IMR-90 (cell line): ENCODE measurements around the gene SLC27A4. TPM values are rescaled to one million over a fixed set of nuclear protein-coding genes. Genes with fewer than 3 reads are reported as not detected.

ENCODE experiments used
- ATAC-seq: fragments of 200-7000 bp; cut with Tn5 transposase; 2 replicates; pipeline ENCODE4 v1.9.1; 2020; ENCODE audit warnings: low read depth, mild to moderate bottlenecking, moderate library complexity
- BruUV-seq: library from RNA; stranded (reverse); fragments of 400-500 nt; replicated peaks from 2 replicates; lab custom pipeline; 2021; lab: Mats Ljungman, UMichigan
- CTCF ChIA-PET: fragments of 300-600 bp; formaldehyde crosslinking; extraction: SDS; loops from one replicate; lab custom pipeline; 2021; ENCODE audit warnings: antibody characterized with exemption; lab: Yijun Ruan, JAX
- POLR2A ChIA-PET: fragments of 300-600 bp; sonication (Branson Sonifier 250); formaldehyde crosslinking; loops from one replicate; lab custom pipeline; 2022; ENCODE audit warnings: antibody characterized with exemption; ENCODE audit not compliant: unreplicated experiment; lab: Charles Lee
- DNase-seq: peaks from one replicate; pipeline ENCODE4 v3.0.0; 2013
- H2AFZ ChIP-seq: replicated peaks from 2 replicates; pipeline ENCODE3; 2013; ENCODE audit warnings: low read length, mild to moderate bottlenecking; ENCODE audit not compliant: poor library complexity
- H2AK5ac ChIP-seq: 2 replicates; pipeline ENCODE4 v1.6.1; 2013; ENCODE audit warnings: low read depth, low read length, inconsistent platforms
- H2AK9ac ChIP-seq: replicated peaks from 2 replicates; pipeline ENCODE3; 2013; ENCODE audit warnings: mild to moderate bottlenecking, low read depth, low read length, moderate library complexity; ENCODE audit not compliant: poor library complexity
- H2BK120ac ChIP-seq: 2 replicates; pipeline ENCODE4 v1.6.1; 2013; ENCODE audit warnings: low read depth, low read length, inconsistent platforms
- H2BK15ac ChIP-seq: 3 replicates; pipeline ENCODE4 v1.6.1; 2013; ENCODE audit warnings: low read depth, low read length, inconsistent platforms
- H2BK20ac ChIP-seq: 2 replicates; pipeline ENCODE4 v1.6.1; 2013; ENCODE audit warnings: low read depth, mild to moderate bottlenecking, inconsistent platforms, low read length, moderate library complexity
- H2BK5ac ChIP-seq: 2 replicates; pipeline ENCODE4 v1.6.1; 2013; ENCODE audit warnings: mild to moderate bottlenecking, low read depth, low read length, inconsistent platforms; ENCODE audit not compliant: poor library complexity, severe bottlenecking
- H3K14ac ChIP-seq: replicated peaks from 2 replicates; pipeline ENCODE4 v1.6.1; 2013; ENCODE audit warnings: low read depth, low read length, inconsistent platforms
- H3K18ac ChIP-seq: 2 replicates; pipeline ENCODE4 v1.6.1; 2013; ENCODE audit warnings: low read depth, low read length, control low read depth
- H3K23ac ChIP-seq: 2 replicates; pipeline ENCODE4 v1.6.1; 2013; ENCODE audit warnings: low read depth, low read length, inconsistent platforms
- H3K27ac ChIP-seq: 2 replicates; pipeline ENCODE4 v1.5.1; 2013; ENCODE audit warnings: mild to moderate bottlenecking, control low read depth, low read length; ENCODE audit not compliant: insufficient read depth
- H3K27me3 ChIP-seq: 2 replicates; pipeline ENCODE4 v1.6.1; 2013; ENCODE audit warnings: low read length; ENCODE audit not compliant: control insufficient read depth, insufficient read depth
- H3K36me3 ChIP-seq: 2 replicates; pipeline ENCODE4 v1.6.1; 2013; ENCODE audit warnings: low read length, mixed read lengths; ENCODE audit not compliant: control insufficient read depth, insufficient read depth
- H3K4ac ChIP-seq: 2 replicates; pipeline ENCODE4 v1.6.1; 2013; ENCODE audit warnings: low read depth, low read length, inconsistent platforms
- H3K4me1 ChIP-seq: 2 replicates; pipeline ENCODE4 v1.6.1; 2013; ENCODE audit warnings: low read length, mixed read lengths; ENCODE audit not compliant: control insufficient read depth, insufficient read depth
- H3K4me2 ChIP-seq: 2 replicates; pipeline ENCODE4 v1.6.1; 2013; ENCODE audit warnings: low read depth, mild to moderate bottlenecking, control low read depth, low read length, moderate library complexity
- H3K4me3 ChIP-seq: 2 replicates; pipeline ENCODE4 v1.5.1; 2013; ENCODE audit warnings: low read depth, mild to moderate bottlenecking, control low read depth, low read length, moderate library complexity; ENCODE audit not compliant: insufficient read depth
- H3K56ac ChIP-seq: 2 replicates; pipeline ENCODE4 v1.6.1; 2013; ENCODE audit warnings: low read length, inconsistent platforms; ENCODE audit not compliant: insufficient read depth; ENCODE audit errors: extremely low read depth
- H3K79me1 ChIP-seq, 2 experiments: 2 replicates each; pipeline ENCODE4 v1.6.1; 2013; ENCODE audit warnings: low read length in 2 of 2, inconsistent platforms in 1 of 2, low read depth in 1 of 2
- H3K9ac ChIP-seq: 2 replicates; pipeline ENCODE4 v1.6.1; 2013; ENCODE audit warnings: low read depth, low read length, control low read depth
- H3K9me1 ChIP-seq: 2 replicates; pipeline ENCODE4 v1.6.1; 2013; ENCODE audit warnings: low read length, inconsistent platforms; ENCODE audit not compliant: insufficient read depth
- H3K9me3 ChIP-seq: 2 replicates; pipeline ENCODE4 v1.6.1; 2013; ENCODE audit warnings: low read length; ENCODE audit not compliant: control insufficient read depth, insufficient read depth
- H4K20me1 ChIP-seq: 2 replicates; pipeline ENCODE4 v1.6.1; 2013; ENCODE audit warnings: low read length, inconsistent platforms; ENCODE audit not compliant: insufficient read depth
- H4K5ac ChIP-seq: 2 replicates; pipeline ENCODE4 v1.6.1; 2013; ENCODE audit warnings: mild to moderate bottlenecking, low read depth, low read length, control low read depth
- H4K8ac ChIP-seq, 2 experiments: 2 replicates each; pipeline ENCODE4 v1.6.1; 2013; ENCODE audit warnings: low read depth in 2 of 2, low read length in 2 of 2, control low read depth in 1 of 2, inconsistent platforms in 1 of 2
- H4K91ac ChIP-seq: 2 replicates; pipeline ENCODE4 v1.6.1; 2013; ENCODE audit warnings: low read depth, low read length, inconsistent platforms; ENCODE audit not compliant: insufficient read depth
- BHLHE40 ChIP-seq: fragments of 150-350 bp; IDR thresholded peaks from 2 replicates; pipeline ENCODE4 v1.6.1; 2016; ENCODE audit warnings: mild to moderate bottlenecking, low read depth, low read length
- CEBPB ChIP-seq: IDR thresholded peaks from 2 replicates; pipeline ENCODE4 v1.6.1; 2012; ENCODE audit warnings: low read depth, low read length, improper control_type of control experiment
- MAZ ChIP-seq: IDR thresholded peaks from 2 replicates; pipeline ENCODE4 v1.6.1; 2012; ENCODE audit warnings: low read depth, mild to moderate bottlenecking, low read length, improper control_type of control experiment, moderate library complexity, borderline replicate concordance
- POLR2A ChIP-seq: IDR thresholded peaks from 2 replicates; pipeline ENCODE4 v1.6.1; 2012; ENCODE audit warnings: mild to moderate bottlenecking, low read depth, low read length
- RCOR1 ChIP-seq: IDR thresholded peaks from 2 replicates; pipeline ENCODE4 v1.6.1; 2012; ENCODE audit warnings: mild to moderate bottlenecking, low read length, improper control_type of control experiment; ENCODE audit not compliant: insufficient replicate concordance
- RFX5 ChIP-seq: IDR thresholded peaks from 2 replicates; pipeline ENCODE4 v1.8.0; 2012; ENCODE audit warnings: low read depth, mild to moderate bottlenecking, low read length, moderate library complexity
- SMC3 ChIP-seq: fragments of 150-350 bp; IDR thresholded peaks from 2 replicates; pipeline ENCODE4 v1.6.1; 2016; ENCODE audit warnings: low read depth, mild to moderate bottlenecking, antibody characterized with exemption, low read length, moderate library complexity
- WGBS, 2 experiments: methylation state at CpG; one replicate each; pipeline versions ENCODE4 v1.1.5 to v1.1.7; 2013; ENCODE audit warnings: missing lambda C conversion rate in 2 of 2; ENCODE audit not compliant: insufficient read length in 1 of 2; ENCODE audit errors: extremely low coverage in 2 of 2; 5-methylcytosine and 5-hydroxymethylcytosine counted together
- dilution Hi-C: fragments of 300-500 bp; cut with HindIII; formaldehyde crosslinking; loops from one replicate; pipeline ENCODE4 v1.14.3; 2018; ENCODE audit warnings: low sequenced_read_pairs; ENCODE audit not compliant: unreplicated experiment
- in situ Hi-C: fragments of 300-500 bp; cut with MboI; formaldehyde crosslinking; loops from 3 replicates; pipeline ENCODE4 v1.14.3; 2019; ENCODE audit warnings: low sequenced_read_pairs, inconsistent platforms, mixed read lengths
- intact Hi-C: fragments of 100-400 bp; cut with micrococcal nuclease; formaldehyde crosslinking; loops from 2 replicates; pipeline ENCODE4 v1.10.0; 2022
- polyA plus RNA-seq, 3 experiments: library from polyadenylated mRNA; depleted of rRNA; stranded (reverse); fragments of >200 nt; gene quantifications; 2 replicates each; pipeline ENCODE4 v1.2.3, GENCODE V29; 2012; ENCODE audit warnings: low replicate concordance in 1 of 3
- total RNA-seq: library from RNA; depleted of rRNA; stranded (reverse); fragments of >200 nt; gene quantifications from 2 replicates; pipeline ENCODE4 v1.2.3, GENCODE V29; 2012
- TF ChIP-seq, protein P1 (sequence below): fragments of 150-350 bp; IDR thresholded peaks from 2 replicates; pipeline ENCODE4 v1.6.1; 2017; ENCODE audit warnings: mild to moderate bottlenecking, antibody characterized with exemption, low read length, low read depth
- TF ChIP-seq, protein P2 (sequence below): fragments of 150-350 bp; IDR thresholded peaks from 2 replicates; pipeline ENCODE4 v1.6.1; 2016; ENCODE audit warnings: low read depth, mild to moderate bottlenecking, low read length, moderate library complexity, borderline replicate concordance
- TF ChIP-seq, protein P3 (sequence below): conservative IDR thresholded peaks from 2 replicates; pipeline ENCODE4 v1.5.1; 2012; ENCODE audit warnings: mild to moderate bottlenecking, low read depth, low read length, improper control_type of control experiment

SLC27A4 gene
- total and polyA plus RNA-seq, 2 of the 4 experiments (the other 2 are of a cell fraction) = 9.7 to 13.7 TPM

DNA sequence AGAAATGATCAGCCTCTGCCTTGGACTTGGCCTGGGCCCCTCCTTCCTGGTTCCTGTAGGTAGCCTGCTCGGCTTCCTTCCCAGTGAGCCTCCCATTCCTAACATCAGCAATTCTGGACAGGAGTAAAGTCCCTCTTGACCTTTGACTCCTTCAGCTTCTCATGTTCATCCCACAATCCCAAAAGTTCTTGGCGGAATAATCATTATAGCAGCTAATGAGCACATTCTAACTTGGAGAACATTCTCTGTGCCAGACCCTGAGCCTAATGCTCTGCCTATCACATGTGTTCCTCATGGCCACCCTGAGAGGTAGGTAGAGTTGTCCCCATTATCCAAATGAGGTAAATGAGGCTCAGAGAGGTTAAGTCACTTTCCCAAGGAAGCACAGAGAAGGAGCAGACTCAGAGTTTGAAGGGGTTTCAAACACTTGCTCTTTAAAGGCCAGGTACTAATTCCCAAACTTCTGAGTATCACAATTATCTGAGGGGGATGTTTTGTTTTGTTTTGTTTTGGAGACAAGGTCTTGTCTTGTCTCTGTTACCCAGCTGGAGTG is 43.0 kb upstream of the SLC27A4 start (continued):
- no peak for TF ChIP-seq SMC3

DNA sequence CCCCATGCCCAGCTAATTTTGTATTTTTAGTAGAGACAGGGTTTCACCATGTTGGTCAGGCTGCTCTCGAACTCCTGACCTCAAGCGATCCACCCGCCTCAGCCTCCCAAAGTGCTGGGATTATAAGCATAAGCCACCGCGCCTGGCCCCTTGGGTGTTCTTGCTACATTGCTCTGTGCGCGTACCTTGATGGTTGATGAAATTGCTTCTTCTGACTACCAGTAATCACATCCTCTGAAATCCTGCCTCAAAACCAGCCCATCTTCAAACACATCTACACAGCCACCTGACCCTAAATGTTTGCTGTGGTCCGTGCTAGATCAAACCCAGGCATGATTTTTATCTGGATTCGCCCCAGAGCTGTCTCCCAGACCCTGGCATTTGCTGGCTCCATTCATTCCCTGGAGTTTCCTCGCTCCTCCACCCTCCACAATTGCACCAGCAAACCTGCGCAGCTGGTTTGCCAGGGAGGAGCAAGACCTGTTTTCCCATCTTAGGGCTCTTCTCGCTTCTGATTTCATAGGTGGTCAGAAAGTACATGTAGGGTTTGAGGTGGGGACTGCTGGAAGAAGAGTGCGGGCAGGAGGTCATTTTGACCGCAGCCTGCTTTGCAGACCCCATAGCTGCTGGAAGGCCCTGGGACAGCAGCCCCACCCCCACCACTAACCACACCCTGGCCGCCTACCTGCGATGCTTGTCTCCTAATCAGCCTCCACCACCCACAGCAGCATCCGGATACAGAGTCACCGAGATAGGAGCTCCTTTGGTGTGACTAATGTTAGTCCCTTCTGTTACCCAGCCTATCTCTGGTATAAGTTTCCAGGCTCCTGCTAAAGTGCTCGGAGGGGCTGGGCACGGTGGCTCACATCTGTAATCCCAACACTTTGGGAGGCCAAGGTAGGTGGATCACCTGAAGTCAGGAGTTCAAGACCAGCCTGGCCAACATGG is 41.5 kb upstream of the SLC27A4 start:
- Histone ChIP-seq H2BK15ac (no peak overlapping the region), H2AFZ (no peak overlapping the region)
- BruUV-seq = no TSS peak
- TF ChIP-seq, protein P1, sequence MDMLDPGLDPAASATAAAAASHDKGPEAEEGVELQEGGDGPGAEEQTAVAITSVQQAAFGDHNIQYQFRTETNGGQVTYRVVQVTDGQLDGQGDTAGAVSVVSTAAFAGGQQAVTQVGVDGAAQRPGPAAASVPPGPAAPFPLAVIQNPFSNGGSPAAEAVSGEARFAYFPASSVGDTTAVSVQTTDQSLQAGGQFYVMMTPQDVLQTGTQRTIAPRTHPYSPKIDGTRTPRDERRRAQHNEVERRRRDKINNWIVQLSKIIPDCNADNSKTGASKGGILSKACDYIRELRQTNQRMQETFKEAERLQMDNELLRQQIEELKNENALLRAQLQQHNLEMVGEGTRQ = no peak
- no peak for TF ChIP-seq CEBPB
- TF ChIP-seq, protein P2, sequence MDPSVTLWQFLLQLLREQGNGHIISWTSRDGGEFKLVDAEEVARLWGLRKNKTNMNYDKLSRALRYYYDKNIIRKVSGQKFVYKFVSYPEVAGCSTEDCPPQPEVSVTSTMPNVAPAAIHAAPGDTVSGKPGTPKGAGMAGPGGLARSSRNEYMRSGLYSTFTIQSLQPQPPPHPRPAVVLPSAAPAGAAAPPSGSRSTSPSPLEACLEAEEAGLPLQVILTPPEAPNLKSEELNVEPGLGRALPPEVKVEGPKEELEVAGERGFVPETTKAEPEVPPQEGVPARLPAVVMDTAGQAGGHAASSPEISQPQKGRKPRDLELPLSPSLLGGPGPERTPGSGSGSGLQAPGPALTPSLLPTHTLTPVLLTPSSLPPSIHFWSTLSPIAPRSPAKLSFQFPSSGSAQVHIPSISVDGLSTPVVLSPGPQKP = no peak
- TF ChIP-seq, protein P3, sequence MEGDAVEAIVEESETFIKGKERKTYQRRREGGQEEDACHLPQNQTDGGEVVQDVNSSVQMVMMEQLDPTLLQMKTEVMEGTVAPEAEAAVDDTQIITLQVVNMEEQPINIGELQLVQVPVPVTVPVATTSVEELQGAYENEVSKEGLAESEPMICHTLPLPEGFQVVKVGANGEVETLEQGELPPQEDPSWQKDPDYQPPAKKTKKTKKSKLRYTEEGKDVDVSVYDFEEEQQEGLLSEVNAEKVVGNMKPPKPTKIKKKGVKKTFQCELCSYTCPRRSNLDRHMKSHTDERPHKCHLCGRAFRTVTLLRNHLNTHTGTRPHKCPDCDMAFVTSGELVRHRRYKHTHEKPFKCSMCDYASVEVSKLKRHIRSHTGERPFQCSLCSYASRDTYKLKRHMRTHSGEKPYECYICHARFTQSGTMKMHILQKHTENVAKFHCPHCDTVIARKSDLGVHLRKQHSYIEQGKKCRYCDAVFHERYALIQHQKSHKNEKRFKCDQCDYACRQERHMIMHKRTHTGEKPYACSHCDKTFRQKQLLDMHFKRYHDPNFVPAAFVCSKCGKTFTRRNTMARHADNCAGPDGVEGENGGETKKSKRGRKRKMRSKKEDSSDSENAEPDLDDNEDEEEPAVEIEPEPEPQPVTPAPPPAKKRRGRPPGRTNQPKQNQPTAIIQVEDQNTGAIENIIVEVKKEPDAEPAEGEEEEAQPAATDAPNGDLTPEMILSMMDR = no peak
- no peak for TF ChIP-seq BHLHE40
- no peak for TF ChIP-seq MAZ
- no peak for TF ChIP-seq POLR2A
- TF ChIP-seq RCOR1 = no peak
- TF ChIP-seq RFX5 = no peak

More for the DNA sequence above, 41.5 kb upstream of the SLC27A4 start:
- Histone ChIP-seq H3K14ac (no peak overlapping the region), H3K4me1 (peaks cover 5% of the 10 kb centered on the region), H4K91ac (no peak overlapping the region), H3K4me3 (no peak overlapping the region), H2BK120ac (no peak overlapping the region), H3K79me1 (peaks cover 0 to 5% of the 10 kb centered on the region in 2 experiments; a peak in 1 of 4 replicates), H4K8ac (no peak overlapping the region), H3K9ac (no peak overlapping the region), H2BK20ac (no peak overlapping the region), H3K4ac (no peak overlapping the region), H3K23ac (no peak overlapping the region), H3K9me3 (no peaks in the 10 kb centered on the region), H3K18ac (no peak overlapping the region), H3K56ac (no peak overlapping the region), H3K4me2 (no peak overlapping the region), H4K20me1 (no peaks in the 10 kb centered on the region), H3K9me1 (peaks cover 8% of the 10 kb centered on the region; the same call in 1 of the 2 replicates), H3K27ac (no peak overlapping the region), H2AK9ac (no peak overlapping the region), H2BK5ac (no peak overlapping the region), H3K27me3 (no peaks in the 10 kb centered on the region), H4K5ac (no peak overlapping the region), H3K36me3 (peaks cover 2% of the 10 kb centered on the region; the same call in 1 of the 2 replicates), H2AK5ac (no peak overlapping the region)
- CTCF ChIA-PET = interaction anchor here (0.7 kb wide), 1 partner anchor 26 kb away, joined by 4 read pairs; no protein-coding TSS in a partner anchor
- 78% methylated on average over 2 of the region's 20 CpGs; no CpG with 5 or more reads in 1 of the 2 experiments for WGBS, 2 experiments
- in situ Hi-C loops = loop anchor here (10.0 kb wide), 1 partner anchor 256 kb away; the partner anchor contains the start of gene SPTAN1
- intact Hi-C loops = no loop called here
- ATAC-seq (no peak), DNase-seq (no peak)
- POLR2A ChIA-PET = no interaction called here
- dilution Hi-C loops = no loop called here
